ENCODE data around the gene TESK2.

TESK2 gene

DNA sequence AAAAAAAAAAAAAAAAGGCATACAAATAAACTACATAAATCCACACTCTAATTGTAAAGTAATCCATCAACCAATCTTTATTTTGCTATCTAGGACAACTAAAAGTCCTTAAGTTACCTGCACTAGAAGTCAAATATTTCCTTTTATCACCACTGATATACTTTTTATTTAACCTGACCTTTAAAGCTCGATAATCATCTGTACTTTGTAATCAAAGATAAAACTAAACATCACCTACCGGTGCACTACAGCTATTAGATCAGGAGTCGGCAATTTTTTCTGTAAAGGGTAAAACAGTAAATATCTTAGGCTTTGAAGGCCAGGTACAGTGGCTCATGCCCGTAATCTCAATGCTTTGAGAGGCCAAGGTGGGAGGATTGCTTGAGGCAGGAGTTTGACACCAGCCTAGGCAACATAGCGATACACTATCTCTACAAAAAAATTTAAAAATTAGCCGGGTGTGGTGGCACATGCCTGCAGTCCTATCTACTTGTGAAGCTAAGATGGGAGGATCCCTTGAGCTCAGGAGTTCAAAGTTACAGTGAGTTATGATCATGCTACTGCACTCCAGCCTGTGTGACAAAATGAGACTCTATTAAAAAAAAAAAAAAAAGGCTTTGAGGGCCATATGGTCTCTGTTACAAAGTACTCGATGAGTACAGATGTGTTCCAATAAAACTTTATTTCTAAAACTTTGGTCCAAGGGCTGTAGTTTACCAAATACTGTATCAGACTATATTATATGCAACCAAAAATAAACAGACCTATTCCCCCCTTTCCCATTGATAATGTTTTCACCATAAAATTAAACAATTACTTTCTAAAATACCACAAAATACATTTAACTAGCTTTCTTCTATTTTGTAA is 47.1 kb downstream of the TESK2 start:
- ATAC-seq (ENCODE audit: insufficient read depth, low read depth) = no peak
- TF ChIP-seq EZH2 (IDR thresholded peaks at IDR 0.05; ENCODE audit: borderline replicate concordance, low read depth, low read length, severe bottlenecking) (no peak), CTCF (IDR thresholded peaks at IDR 0.05; ENCODE audit: borderline replicate concordance, extremely low read depth, low read length, poor library complexity, severe bottlenecking) (no peak)

DNA sequence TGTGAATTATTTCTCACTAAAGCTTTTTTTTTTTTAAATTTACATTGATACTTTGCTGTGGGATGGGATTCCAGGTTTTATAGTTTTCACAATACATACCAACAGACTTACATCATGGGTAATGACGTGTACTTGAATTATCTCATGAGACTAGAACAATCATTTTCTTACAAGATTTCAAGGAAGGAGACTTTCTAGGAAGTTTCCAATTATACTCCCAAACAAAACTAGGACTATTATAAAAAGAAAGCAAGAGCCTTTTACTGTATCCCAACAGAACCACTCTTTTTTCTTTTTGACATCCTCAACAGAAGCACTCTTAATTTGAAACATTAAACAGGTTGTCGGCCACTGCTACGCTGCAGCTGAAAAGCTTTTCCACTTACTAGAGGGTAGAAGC is 48.7 kb downstream of the TESK2 start:
- DNase-seq = no peak
- no peak overlapping the region for H3K4me2 ChIP-seq (ENCODE audit: insufficient read depth, low read length)

More for the DNA sequence above, 47.1 kb downstream of the TESK2 start:
- H3K4me2 ChIP-seq (ENCODE audit: insufficient read depth, low read length) = no peak overlapping the region
- no peak overlapping the region for H3K4me3 ChIP-seq (ENCODE audit: low read depth in 1 of 2, low read length in 2 of 2)
- DNase-seq = no peak
- H3K27ac ChIP-seq (ENCODE audit: low read length) = no peak overlapping the region
- no peaks in the 10 kb centered on the region for H3K79me2 ChIP-seq (ENCODE audit: insufficient read depth, low read length)
- H3K36me3 ChIP-seq (ENCODE audit: insufficient read depth, low read length) = no peaks in the 10 kb centered on the region
- no peaks in the 10 kb centered on the region for H4K20me1 ChIP-seq (ENCODE audit: insufficient read depth, low read length)
- no peaks in the 10 kb centered on the region for H3K9me3 ChIP-seq (ENCODE audit: insufficient read depth, low read length, severe bottlenecking)
- no peaks in the 10 kb centered on the region for H3K27me3 ChIP-seq (ENCODE audit: insufficient read depth, low read length, poor library complexity)
- H3K4me1 ChIP-seq (ENCODE audit: insufficient read depth, low read length) = no peaks in the 10 kb centered on the region
- no peak overlapping the region for H3K9ac ChIP-seq (ENCODE audit: low read depth, low read length)
- no peak overlapping the region for H2AFZ ChIP-seq (ENCODE audit: low read depth, low read length)

DNA sequence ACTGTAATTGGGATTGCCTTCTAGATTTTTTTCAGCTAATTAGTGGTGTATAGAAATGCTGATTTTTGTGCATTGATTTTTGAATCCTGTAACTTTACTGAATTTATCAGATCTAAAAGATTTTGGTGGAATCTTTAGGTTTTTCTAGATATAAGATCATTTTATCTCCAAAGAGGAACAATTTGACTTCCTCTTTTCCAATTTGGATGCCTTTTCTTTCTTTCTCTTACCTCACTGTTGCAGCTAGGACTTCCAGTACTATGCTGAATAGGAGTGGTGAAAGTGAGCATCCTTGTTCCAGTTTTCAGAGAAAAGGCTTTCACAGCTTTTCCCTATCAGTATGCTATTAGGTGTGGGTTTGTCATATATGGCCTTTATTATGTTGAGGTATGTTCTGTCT is 53.6 kb downstream of the TESK2 start:
- DNase-seq = no peak
- no peaks in the 10 kb centered on the region for H3K9me3 ChIP-seq (ENCODE audit: insufficient read depth, low read length, severe bottlenecking)
- no peak overlapping the region for H3K27ac ChIP-seq (ENCODE audit: low read length)
- H2AFZ ChIP-seq (ENCODE audit: low read depth, low read length) = no peak overlapping the region
- no peaks in the 10 kb centered on the region for H3K36me3 ChIP-seq (ENCODE audit: insufficient read depth, low read length)
- TF ChIP-seq EZH2 (IDR thresholded peaks at IDR 0.05; ENCODE audit: borderline replicate concordance, low read depth, low read length, severe bottlenecking) = no peak
- TF ChIP-seq CTCF (IDR thresholded peaks at IDR 0.05; ENCODE audit: borderline replicate concordance, extremely low read depth, low read length, poor library complexity, severe bottlenecking) = no peak
- H3K79me2 ChIP-seq (ENCODE audit: insufficient read depth, low read length) = no peaks in the 10 kb centered on the region
- no peaks in the 10 kb centered on the region for H3K4me1 ChIP-seq (ENCODE audit: insufficient read depth, low read length)
- no peak for ATAC-seq (ENCODE audit: insufficient read depth, low read depth)
- no peak overlapping the region for H3K4me2 ChIP-seq (ENCODE audit: insufficient read depth, low read length)
- no peak overlapping the region for H3K9ac ChIP-seq (ENCODE audit: low read depth, low read length)
- no peaks in the 10 kb centered on the region for H4K20me1 ChIP-seq (ENCODE audit: insufficient read depth, low read length)
- no peaks in the 10 kb centered on the region for H3K27me3 ChIP-seq (ENCODE audit: insufficient read depth, low read length, poor library complexity)
- no peak overlapping the region for H3K4me3 ChIP-seq (ENCODE audit: low read depth in 1 of 2, low read length in 2 of 2)

More for the DNA sequence above, 48.7 kb downstream of the TESK2 start:
- Histone ChIP-seq H3K27ac (ENCODE audit: low read length) (no peak overlapping the region), H4K20me1 (ENCODE audit: insufficient read depth, low read length) (no peaks in the 10 kb centered on the region), H2AFZ (ENCODE audit: low read depth, low read length) (no peak overlapping the region), H3K9ac (ENCODE audit: low read depth, low read length) (no peak overlapping the region), H3K79me2 (ENCODE audit: insufficient read depth, low read length) (no peaks in the 10 kb centered on the region), H3K36me3 (ENCODE audit: insufficient read depth, low read length) (no peaks in the 10 kb centered on the region), H3K4me1 (ENCODE audit: insufficient read depth, low read length) (no peaks in the 10 kb centered on the region), H3K9me3 (ENCODE audit: insufficient read depth, low read length, severe bottlenecking) (no peaks in the 10 kb centered on the region), H3K4me3 (ENCODE audit: low read depth in 1 of 2, low read length in 2 of 2) (no peak overlapping the region), H3K27me3 (ENCODE audit: insufficient read depth, low read length, poor library complexity) (no peaks in the 10 kb centered on the region)
- TF ChIP-seq CTCF (IDR thresholded peaks at IDR 0.05; ENCODE audit: borderline replicate concordance, extremely low read depth, low read length, poor library complexity, severe bottlenecking) = no peak
- TF ChIP-seq EZH2 (IDR thresholded peaks at IDR 0.05; ENCODE audit: borderline replicate concordance, low read depth, low read length, severe bottlenecking) = no peak
- no peak for ATAC-seq (ENCODE audit: insufficient read depth, low read depth)
